K562 (cell line): ENCODE data around the gene MAEL.

Experiments used
- DDX20 ChIP-seq: fragments of 450-650 bp; IDR thresholded peaks from 2 replicates; pipeline ENCODE4 v1.6.1; 2016; ENCODE audit warnings: missing genetic modification characterization, low read depth, mild to moderate bottlenecking, missing compliant biosample characterization, moderate library complexity
- FOXK1 ChIP-seq: sonication (generic); formaldehyde crosslinking; IDR thresholded peaks from 2 replicates; pipeline ENCODE4 v1.8.0; 2022; ENCODE audit warnings: missing genetic modification reagents, mild to moderate bottlenecking, borderline replicate concordance
- GABPA ChIP-seq: fragments of 200-800 bp; sonication (Bioruptor generic); conservative IDR thresholded peaks from 2 replicates; pipeline ENCODE4 v1.6.1; 2016; ENCODE audit warnings: low read depth, missing genetic modification characterization, missing compliant biosample characterization
- L3MBTL2 ChIP-seq: fragments of 450-650 bp; IDR thresholded peaks from 2 replicates; pipeline ENCODE4 v1.6.1; 2016; ENCODE audit warnings: mild to moderate bottlenecking, moderate library complexity
- MEF2A ChIP-seq: IDR thresholded peaks from 2 replicates; pipeline ENCODE4 v1.6.1; 2011; ENCODE audit warnings: low read depth, mild to moderate bottlenecking, low read length, moderate library complexity; ENCODE audit not compliant: control insufficient read depth
- PRPF4 ChIP-seq: fragments of 200-400 bp; formaldehyde crosslinking; IDR thresholded peaks from one replicate; pipeline ENCODE4 v1.6.1; 2017; ENCODE audit warnings: low read length, low read depth, mild to moderate bottlenecking; ENCODE audit not compliant: insufficient read depth, poor library complexity, severe bottlenecking
- SMARCC2 ChIP-seq: fragments of 450-650 bp; IDR thresholded peaks from 2 replicates; pipeline ENCODE4 v1.6.1; 2017; ENCODE audit warnings: antibody characterized with exemption, moderate library complexity, mild to moderate bottlenecking, low read depth
- ZNF134 ChIP-seq: fragments of 250-450 bp; sonication (Bioruptor Pico); conservative IDR thresholded peaks from 2 replicates; pipeline ENCODE4 v1.4.0; 2020
- TF ChIP-seq, protein P1 (sequence below): sonication (generic); formaldehyde crosslinking; IDR thresholded peaks from 2 replicates; pipeline ENCODE4 v1.5.0; 2020; ENCODE audit warnings: missing genetic modification reagents

DNA sequence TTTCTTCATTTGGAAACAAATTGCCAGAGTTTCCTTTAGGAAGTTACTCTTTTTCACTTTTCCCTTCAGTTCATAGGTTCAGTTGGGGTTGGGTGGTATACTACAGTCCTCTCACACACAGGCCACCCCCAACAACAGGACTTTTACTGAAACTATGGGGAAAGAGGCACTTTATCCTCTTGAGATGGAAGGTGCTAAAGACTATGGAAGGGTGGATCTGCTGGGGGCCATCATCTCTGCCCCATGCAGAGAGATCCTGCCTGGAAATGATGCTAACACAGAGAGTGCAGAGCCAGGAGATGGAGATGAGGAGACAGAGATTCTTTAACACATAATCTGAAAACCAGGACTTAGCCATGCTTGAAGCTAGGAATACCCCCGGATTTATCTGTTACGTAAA, 38.0 kb upstream of the MAEL start:
- TF ChIP-seq L3MBTL2 (no peak), SMARCC2 (no peak), MEF2A (no peak), FOXK1 (CRISPR knock-in tag) (no peak), GABPA (no peak), DDX20 (tag) (no peak), PRPF4 (no peak), ZNF134 (CRISPR knock-in tag) (no peak)
- TF ChIP-seq, protein P1, sequence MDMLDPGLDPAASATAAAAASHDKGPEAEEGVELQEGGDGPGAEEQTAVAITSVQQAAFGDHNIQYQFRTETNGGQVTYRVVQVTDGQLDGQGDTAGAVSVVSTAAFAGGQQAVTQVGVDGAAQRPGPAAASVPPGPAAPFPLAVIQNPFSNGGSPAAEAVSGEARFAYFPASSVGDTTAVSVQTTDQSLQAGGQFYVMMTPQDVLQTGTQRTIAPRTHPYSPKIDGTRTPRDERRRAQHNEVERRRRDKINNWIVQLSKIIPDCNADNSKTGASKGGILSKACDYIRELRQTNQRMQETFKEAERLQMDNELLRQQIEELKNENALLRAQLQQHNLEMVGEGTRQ: no peak
